ENCODE data around the gene VPS54.

The VPS54 gene

GRCh38 chr2:63903003-63903402, 116.2 kb downstream of the VPS54 start:
- DNase-seq (ENCODE audit: low read depth in 2 of 2): no peak

- DNase-seq (ENCODE audit: low read depth in 2 of 2): no peak
Observed at GRCh38 chr2:63902149-63902548, 117.1 kb downstream of the VPS54 start.

- no peak for DNase-seq (ENCODE audit: low read depth in 2 of 2)
Observed at GRCh38 chr2:63899639-63900038, 119.6 kb downstream of the VPS54 start.

- DNase-seq (ENCODE audit: low read depth in 2 of 2): no peak
Observed at GRCh38 chr2:63898839-63899238, 120.4 kb downstream of the VPS54 start.

- DNase-seq (ENCODE audit: low read depth in 2 of 2): no peak
Observed at GRCh38 chr2:63894167-63894566, 125.1 kb downstream of the VPS54 start.

- DNase-seq (ENCODE audit: low read depth in 2 of 2): no peak
Observed at GRCh38 chr2:63893163-63893562, 126.1 kb downstream of the VPS54 start.

- no peak for DNase-seq (ENCODE audit: low read depth in 2 of 2)
Observed at GRCh38 chr2:63891488-63892030, 127.7 kb downstream of the VPS54 start.

GRCh38 chr2:63890678-63891077, 128.6 kb downstream of the VPS54 start:
- no peak for DNase-seq (ENCODE audit: low read depth in 2 of 2)

- DNase-seq (ENCODE audit: low read depth in 2 of 2): peak in 1 of 2 donors; percentile 8
Observed at GRCh38 chr2:63888490-63889402, 130.5 kb downstream of the VPS54 start.

- DNase-seq (ENCODE audit: low read depth in 2 of 2): no peak
Observed at GRCh38 chr2:63888053-63888452, 131.2 kb downstream of the VPS54 start.

- no peak for DNase-seq (ENCODE audit: low read depth in 2 of 2)
Observed at GRCh38 chr2:63886445-63886844, 132.8 kb downstream of the VPS54 start.

GRCh38 chr2:63882395-63883105, 136.7 kb downstream of the VPS54 start:
- DNase-seq (ENCODE audit: low read depth in 2 of 2): no peak

- no peak for DNase-seq (ENCODE audit: low read depth in 2 of 2)
Observed at GRCh38 chr2:63881205-63881604, 138.0 kb downstream of the VPS54 start.

- no peak for DNase-seq (ENCODE audit: low read depth in 2 of 2)
Observed at GRCh38 chr2:63880625-63881024, 138.6 kb downstream of the VPS54 start.

GRCh38 chr2:63879876-63880433, 139.3 kb downstream of the VPS54 start:
- no peak for DNase-seq (ENCODE audit: low read depth in 2 of 2)

GRCh38 chr2:63878486-63878885, 140.7 kb downstream of the VPS54 start:
- DNase-seq (ENCODE audit: low read depth in 2 of 2): no peak

- no peak for DNase-seq (ENCODE audit: low read depth in 2 of 2)
Observed at GRCh38 chr2:63876311-63876710, 142.9 kb downstream of the VPS54 start.

GRCh38 chr2:63875559-63876245, 143.5 kb downstream of the VPS54 start:
- DNase-seq (ENCODE audit: low read depth in 2 of 2): no peak

- DNase-seq (ENCODE audit: low read depth in 2 of 2): no peak
Observed at GRCh38 chr2:63875131-63875527, 144.1 kb downstream of the VPS54 start.

- DNase-seq (ENCODE audit: low read depth in 2 of 2): no peak
Observed at GRCh38 chr2:63874204-63875130, 144.8 kb downstream of the VPS54 start.

Measured in stimulated activated CD8-positive, alpha-beta memory T cell treated with anti-CD3 and anti-CD28 coated beads, Interleukin-2, amount 100 ng/mL, for 1 hour (primary cell).